Large intestine (tissue), 3 donors: ENCODE measurements around the gene PRAMEF12. TPM values are rescaled to one million over a fixed set of nuclear protein-coding genes. Genes with fewer than 3 reads are reported as not detected.

Experiments used
- DNase-seq, 2 donors: peaks; one replicate each; pipeline versions ENCODE4 v3.0.0 to v3.0.0-alpha.2; 2013
- H3K27ac ChIP-seq: one replicate; pipeline ENCODE4 v1.5.1; 2013; ENCODE audit warnings: low read length
- H3K27me3 ChIP-seq: 2 replicates; pipeline ENCODE4 v1.6.1; 2013; ENCODE audit warnings: low read length; ENCODE audit not compliant: control insufficient read depth, insufficient read depth
- H3K36me3 ChIP-seq: 2 replicates; pipeline ENCODE4 v1.6.1; 2013; ENCODE audit warnings: low read length; ENCODE audit not compliant: control insufficient read depth, insufficient read depth
- H3K4me1 ChIP-seq: one replicate; pipeline ENCODE4 v1.6.1; 2013; ENCODE audit warnings: low read length; ENCODE audit not compliant: control insufficient read depth, insufficient read depth
- H3K4me3 ChIP-seq: one replicate; pipeline ENCODE4 v1.5.1; 2013; ENCODE audit warnings: low read length
- H3K9me3 ChIP-seq: one replicate; pipeline ENCODE4 v1.6.1; 2013; ENCODE audit warnings: mild to moderate bottlenecking, low read depth, low read length, moderate library complexity; ENCODE audit not compliant: control insufficient read depth
- WGBS: methylation state at CpG from one replicate; pipeline ENCODE4 v1.1.5; 2013; ENCODE audit warnings: low lambda C conversion rate; ENCODE audit not compliant: insufficient coverage; 5-methylcytosine and 5-hydroxymethylcytosine counted together
- polyA plus RNA-seq: library from polyadenylated mRNA; unstranded; fragments of 120-200 nt; gene quantifications from one replicate; pipeline ENCODE4 v1.2.1, GENCODE V29; 2013

The PRAMEF12 gene
- polyA plus RNA-seq, 1 donor: not detected

DNA sequence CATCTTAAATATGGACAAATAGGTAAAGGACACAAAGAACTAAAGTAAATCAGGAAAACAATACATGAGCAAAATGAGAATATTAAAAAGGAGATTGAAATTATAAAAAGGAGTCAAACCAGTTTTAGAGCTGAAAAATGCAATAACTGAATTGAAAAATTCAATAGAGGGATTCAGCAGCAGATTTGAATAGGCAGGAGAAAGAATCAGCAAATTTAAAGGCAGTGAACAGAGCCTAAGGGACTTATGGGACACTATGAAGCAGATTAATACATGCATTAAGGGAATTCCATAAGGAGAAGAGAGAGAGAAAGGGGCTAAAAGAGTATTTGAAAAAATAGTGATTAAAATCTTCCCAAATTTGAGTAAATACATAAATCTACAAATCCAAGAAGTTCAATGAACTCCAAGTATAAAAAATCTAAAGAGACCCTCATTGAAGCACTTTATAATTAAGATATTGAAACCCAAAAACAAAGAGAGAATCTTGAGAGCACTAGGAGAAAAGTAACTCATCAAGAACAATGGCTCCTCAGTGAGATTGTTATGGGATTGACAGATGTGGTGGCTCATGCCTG is 24.7 kb upstream of the PRAMEF12 start:
- Histone ChIP-seq H3K4me3 (no peak overlapping the region), H3K27me3 (no peaks in the 10 kb centered on the region), H3K27ac (no peak overlapping the region), H3K4me1 (no peaks in the 10 kb centered on the region), H3K36me3 (no peaks in the 10 kb centered on the region), H3K9me3 (no peaks in the 10 kb centered on the region)
- no peak for DNase-seq

DNA sequence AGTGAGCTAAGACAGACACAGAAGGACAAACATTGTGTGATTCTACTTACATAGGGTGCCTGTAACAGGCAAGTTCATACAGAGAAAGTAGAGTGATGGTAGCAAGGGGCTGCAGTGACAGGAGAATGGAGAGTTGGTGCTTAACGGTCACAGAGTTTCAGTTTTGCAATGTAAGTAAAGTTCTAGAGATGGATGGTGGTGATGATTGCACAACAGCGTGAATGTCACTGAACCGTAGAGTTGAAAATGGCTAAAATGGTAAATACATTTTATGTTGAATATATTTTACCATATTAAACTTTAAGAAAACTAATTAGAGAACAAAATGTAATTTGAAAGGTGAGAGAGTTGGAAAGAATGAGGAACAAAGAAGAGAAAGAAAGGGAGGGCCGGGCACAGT is 18.8 kb upstream of the PRAMEF12 start:
- WGBS: 86% methylated on average over 4 of the region's 4 CpGs
- H3K27me3 ChIP-seq: no peaks in the 10 kb centered on the region
- H3K4me3 ChIP-seq: no peak overlapping the region
- no peak overlapping the region for H3K27ac ChIP-seq
- no peaks in the 10 kb centered on the region for H3K36me3 ChIP-seq
- peaks cover 14% of the 10 kb centered on the region for H3K4me1 ChIP-seq
- H3K9me3 ChIP-seq: no peaks in the 10 kb centered on the region
- DNase-seq: no peak

DNA sequence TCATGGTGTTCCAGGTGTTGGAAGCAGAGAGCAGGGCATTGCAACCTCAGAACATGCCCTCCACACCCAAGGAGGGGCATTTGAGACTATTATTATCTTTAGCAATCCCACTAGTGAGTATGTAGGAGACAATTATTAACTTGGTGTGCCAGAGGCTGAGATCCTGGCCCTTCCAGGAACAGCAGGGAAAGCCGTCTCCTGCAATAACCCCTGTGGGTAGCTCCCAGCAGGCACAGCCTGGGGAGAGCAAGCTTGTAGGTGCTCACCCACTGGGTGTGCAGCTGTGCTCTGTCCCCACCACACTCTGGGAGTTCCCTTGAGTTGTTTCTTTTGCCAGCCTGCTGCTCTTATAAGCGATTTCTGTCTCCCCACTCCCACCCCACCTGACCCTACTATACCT is 17.3 kb upstream of the PRAMEF12 start:
- peaks cover 14% of the 10 kb centered on the region for H3K4me1 ChIP-seq
- H3K27ac ChIP-seq: no peak overlapping the region
- H3K27me3 ChIP-seq: no peaks in the 10 kb centered on the region
- no CpG with 5 or more reads among the region's 2 CpGs for WGBS
- no peaks in the 10 kb centered on the region for H3K36me3 ChIP-seq
- H3K4me3 ChIP-seq: no peak overlapping the region
- H3K9me3 ChIP-seq: no peaks in the 10 kb centered on the region
- DNase-seq: peak in 1 of 2 donors; percentile 33

DNA sequence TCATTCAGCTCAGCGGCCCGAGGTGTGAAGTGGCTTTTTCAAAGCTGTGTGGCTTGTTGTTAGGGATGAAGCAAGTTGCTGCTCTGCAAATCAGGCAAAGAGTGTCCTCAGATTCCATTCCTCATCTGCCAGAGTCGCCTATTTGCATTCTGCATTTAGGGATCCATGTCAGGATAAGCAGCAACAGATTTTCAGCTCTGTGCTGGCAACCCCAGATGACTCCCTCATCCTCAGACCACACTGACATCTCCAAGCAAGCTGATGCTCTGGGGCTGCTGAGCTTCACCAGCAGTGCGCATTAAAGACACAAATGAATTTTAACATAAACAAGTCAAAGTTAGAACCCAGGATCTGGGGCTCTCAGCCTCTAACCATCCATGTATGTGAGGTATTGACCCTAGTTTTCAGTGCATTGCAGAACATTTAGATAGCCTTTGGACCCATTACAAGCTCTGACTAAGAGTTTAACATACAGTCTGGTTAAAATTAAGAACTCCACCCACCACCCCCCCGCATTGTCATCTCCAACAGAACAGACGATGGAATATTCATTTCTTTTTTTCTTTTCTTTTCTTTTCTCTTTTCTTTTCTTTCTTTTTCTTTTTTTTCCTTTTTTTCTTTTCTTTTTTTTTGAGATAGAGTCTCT is 16.6 kb upstream of the PRAMEF12 start:
- H3K27me3 ChIP-seq: no peaks in the 10 kb centered on the region
- no peaks in the 10 kb centered on the region for H3K9me3 ChIP-seq
- WGBS: 76% methylated on average over 2 of the region's 6 CpGs
- H3K4me1 ChIP-seq: peaks cover 14% of the 10 kb centered on the region
- H3K4me3 ChIP-seq: no peak overlapping the region
- DNase-seq: peak in 1 of 2 donors; percentile 37
- H3K36me3 ChIP-seq: no peaks in the 10 kb centered on the region
- no peak overlapping the region for H3K27ac ChIP-seq

DNA sequence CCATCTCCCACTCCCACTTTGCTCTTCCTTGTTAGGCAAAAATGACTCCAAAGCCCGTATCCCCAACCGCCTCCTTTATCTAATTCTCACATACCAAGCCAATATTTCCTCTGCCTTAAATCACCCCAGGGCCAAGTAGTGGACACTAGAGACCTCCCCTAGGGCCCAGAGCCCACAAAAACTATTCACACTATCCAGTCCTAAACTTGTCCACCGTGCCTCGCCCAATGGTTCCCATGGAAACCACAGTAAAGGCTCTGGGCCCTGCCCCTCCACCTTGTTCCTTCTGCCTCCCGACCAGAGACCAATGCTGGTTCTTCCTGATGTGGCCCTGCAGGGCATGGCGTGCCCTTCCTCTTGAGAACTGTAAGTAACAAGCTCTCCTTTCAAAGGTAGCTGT is 15.7 kb upstream of the PRAMEF12 start:
- WGBS: 100% methylated on average over 2 of the region's 6 CpGs
- DNase-seq: no peak

DNA sequence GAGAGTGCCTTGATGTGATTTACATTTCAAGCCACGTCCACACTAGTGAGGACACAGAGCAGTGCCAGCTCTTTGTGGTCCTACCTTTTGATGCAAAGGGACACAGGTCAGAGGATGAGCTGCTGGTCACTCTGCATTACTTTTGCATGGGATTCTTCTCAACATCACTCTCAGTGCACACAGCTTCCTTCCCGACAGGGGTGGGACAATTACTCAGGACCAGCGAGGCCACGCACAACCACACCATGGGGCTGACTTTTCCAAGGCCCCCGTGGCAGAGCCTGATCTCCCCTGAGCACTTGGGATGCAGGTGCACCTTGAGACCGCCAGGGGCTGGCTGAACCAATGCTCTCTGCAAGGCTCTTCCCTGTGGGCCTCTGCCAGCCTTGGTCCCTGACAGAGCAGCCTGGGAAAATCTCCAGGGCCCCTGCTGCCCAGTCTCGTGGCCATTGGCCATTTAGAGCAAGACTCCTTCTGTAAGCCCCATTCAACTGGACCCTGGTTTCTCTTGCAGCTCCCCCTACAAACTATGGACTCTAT is 13.2 kb upstream of the PRAMEF12 start:
- H3K36me3 ChIP-seq: no peaks in the 10 kb centered on the region
- WGBS: no CpG with 5 or more reads among the region's 7 CpGs
- no peaks in the 10 kb centered on the region for H3K9me3 ChIP-seq
- H3K4me1 ChIP-seq: peaks cover 14% of the 10 kb centered on the region
- no peak overlapping the region for H3K4me3 ChIP-seq
- DNase-seq: no peak
- H3K27me3 ChIP-seq: no peaks in the 10 kb centered on the region
- no peak overlapping the region for H3K27ac ChIP-seq

More for the DNA sequence above, 15.7 kb upstream of the PRAMEF12 start:
- Histone ChIP-seq H3K27ac (no peak overlapping the region), H3K27me3 (no peaks in the 10 kb centered on the region), H3K9me3 (no peaks in the 10 kb centered on the region), H3K4me1 (peaks cover 14% of the 10 kb centered on the region), H3K36me3 (no peaks in the 10 kb centered on the region), H3K4me3 (no peak overlapping the region)

DNA sequence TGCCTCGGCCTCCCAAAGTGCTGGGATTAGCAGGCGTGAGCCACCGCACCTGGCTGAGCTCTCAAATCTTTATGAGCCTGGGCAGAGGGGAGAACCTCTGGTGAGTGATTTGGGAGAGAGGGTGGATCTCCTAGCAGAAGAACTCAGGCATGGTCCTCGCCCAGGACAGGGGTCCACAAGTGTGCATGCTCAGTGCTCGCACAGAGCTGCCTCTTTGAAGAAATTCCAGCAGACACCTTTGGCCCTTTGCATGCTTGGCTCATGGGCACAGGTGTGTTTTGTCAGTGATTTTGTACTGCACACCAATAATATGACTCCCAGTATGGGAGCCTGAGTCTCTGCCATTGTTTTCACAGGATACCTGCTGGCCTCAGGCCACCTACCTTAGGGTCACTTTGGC is 11.8 kb upstream of the PRAMEF12 start:
- Histone ChIP-seq H3K4me3 (no peak overlapping the region), H3K9me3 (no peaks in the 10 kb centered on the region), H3K36me3 (no peaks in the 10 kb centered on the region), H3K4me1 (peaks cover 3% of the 10 kb centered on the region), H3K27ac (no peak overlapping the region), H3K27me3 (no peaks in the 10 kb centered on the region)
- no peak for DNase-seq
- WGBS: no CpG with 5 or more reads among the region's 5 CpGs

DNA sequence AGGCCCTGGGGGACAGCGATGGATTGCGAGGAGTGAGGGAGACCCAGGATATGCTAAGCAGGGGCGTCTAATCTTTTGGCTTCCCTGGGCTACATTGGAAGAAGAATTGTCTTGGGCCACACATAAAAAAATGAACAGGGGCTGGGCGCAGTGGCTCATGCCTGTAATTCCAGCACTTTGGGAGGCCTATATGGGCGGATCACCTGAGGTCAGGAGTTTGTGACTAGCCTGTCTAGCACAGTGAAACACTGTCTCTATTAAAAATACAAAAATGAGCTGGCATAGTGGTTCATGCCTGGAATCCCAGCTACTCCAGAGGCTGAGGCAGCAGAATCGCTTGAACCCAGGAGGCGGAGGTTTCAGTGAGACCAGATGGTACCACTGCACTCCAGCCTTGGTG is 10.8 kb upstream of the PRAMEF12 start:
- Histone ChIP-seq H3K27me3 (no peaks in the 10 kb centered on the region), H3K4me3 (no peak overlapping the region), H3K9me3 (no peaks in the 10 kb centered on the region), H3K4me1 (no peaks in the 10 kb centered on the region), H3K27ac (no peak overlapping the region), H3K36me3 (no peaks in the 10 kb centered on the region)
- WGBS: no CpG with 5 or more reads among the region's 7 CpGs
- DNase-seq: no peak

DNA sequence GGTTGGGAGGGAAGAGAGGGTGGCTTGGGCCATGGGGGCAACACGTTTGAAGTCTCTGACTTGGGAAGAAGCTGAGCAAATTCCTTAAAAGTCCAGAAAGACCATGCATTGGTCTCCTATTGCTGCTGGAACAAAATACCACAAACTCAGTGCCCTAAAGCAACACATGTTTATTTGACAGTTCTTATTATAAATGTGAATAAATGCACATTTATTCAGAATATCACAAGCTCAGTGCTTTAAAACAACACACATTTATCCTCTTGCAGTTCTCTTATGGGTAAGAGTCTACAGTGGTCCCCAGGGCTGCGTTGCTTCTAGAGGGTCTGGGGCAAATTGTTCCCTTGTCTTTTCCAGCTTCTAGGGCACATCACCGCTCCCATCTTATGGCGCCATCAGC is 10.1 kb upstream of the PRAMEF12 start:
- no peak overlapping the region for H3K4me3 ChIP-seq
- DNase-seq: no peak
- H3K27me3 ChIP-seq: no peaks in the 10 kb centered on the region
- H3K4me1 ChIP-seq: no peaks in the 10 kb centered on the region
- WGBS: no CpG with 5 or more reads among the region's 4 CpGs
- H3K9me3 ChIP-seq: no peaks in the 10 kb centered on the region
- H3K27ac ChIP-seq: no peak overlapping the region
- no peaks in the 10 kb centered on the region for H3K36me3 ChIP-seq

DNA sequence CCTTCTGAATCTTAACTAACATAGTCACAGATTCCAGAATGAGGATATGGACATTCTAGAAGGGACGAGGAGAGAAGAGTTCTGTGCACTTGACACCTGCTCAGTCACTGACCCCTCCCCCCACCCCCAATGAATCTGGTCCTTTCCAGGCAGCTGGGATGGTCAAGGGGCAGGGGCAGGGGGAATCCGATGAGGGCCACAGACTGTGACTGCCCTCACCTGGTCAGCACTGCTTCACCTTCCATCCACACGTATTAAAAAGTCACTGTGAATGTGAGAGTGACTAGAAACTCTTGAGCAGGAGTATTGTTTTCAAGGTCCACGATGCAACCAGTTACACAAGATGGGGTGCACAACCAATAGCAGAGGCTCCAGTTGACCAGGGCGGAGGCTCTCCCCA is 9.5 kb upstream of the PRAMEF12 start:
- Histone ChIP-seq H3K9me3 (no peaks in the 10 kb centered on the region), H3K4me1 (no peaks in the 10 kb centered on the region), H3K4me3 (no peak overlapping the region), H3K27me3 (no peaks in the 10 kb centered on the region), H3K27ac (no peak overlapping the region), H3K36me3 (no peaks in the 10 kb centered on the region)
- DNase-seq: no peak
- no CpG with 5 or more reads among the region's 5 CpGs for WGBS

DNA sequence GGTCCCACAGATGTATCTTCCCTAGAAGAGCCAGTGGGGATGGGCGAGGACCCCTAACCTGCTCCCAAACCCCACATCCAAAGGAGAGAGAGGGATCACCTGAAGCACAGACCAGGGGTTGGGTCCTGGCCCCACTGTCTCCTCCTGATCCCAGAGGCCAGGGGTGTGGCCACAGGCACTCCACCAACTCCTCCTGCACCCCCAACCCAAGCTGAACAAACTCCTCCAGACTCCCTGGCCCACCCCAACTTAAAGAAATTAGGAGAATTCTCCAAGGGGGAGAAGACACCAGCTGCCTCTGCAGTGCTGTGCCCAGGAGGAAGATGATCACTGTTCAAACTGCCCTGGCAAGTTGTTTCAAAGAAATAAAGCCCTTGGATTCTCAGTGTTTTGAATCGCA is 4.5 kb upstream of the PRAMEF12 start:
- Histone ChIP-seq H3K36me3 (no peaks in the 10 kb centered on the region), H3K9me3 (no peaks in the 10 kb centered on the region), H3K4me1 (no peaks in the 10 kb centered on the region), H3K27ac (no peak overlapping the region), H3K4me3 (no peak overlapping the region), H3K27me3 (no peaks in the 10 kb centered on the region)
- WGBS: 80% methylated on average over 1 of the region's 2 CpGs
- DNase-seq: no peak
